ENCODE data around the gene WWOX. TPM values are rescaled to one million over a fixed set of nuclear protein-coding genes. Genes with fewer than 3 reads are reported as not detected.

The WWOX gene
- polyA plus RNA-seq, 2 of the 4 experiments (the other 2 are of a cell fraction): 16.0 to 17.2 TPM

- no peak for FAIRE-seq
- ATAC-seq: no peak
- DNase-seq (ENCODE audit: low read depth in 1 of 2, low spot score in 1 of 2): no peak
- no peaks in the 10 kb centered on the region for H3K4me1 ChIP-seq
- no peak overlapping the region for H3K4me2 ChIP-seq
- no peak overlapping the region for H3K27ac ChIP-seq
- TF ChIP-seq USF2 (IDR thresholded peaks at IDR 0.05): no peak
- H3K9me3 ChIP-seq: no peaks in the 10 kb centered on the region
- ChIA-PET POLR2A (no interaction called here), CTCF (interaction anchor here (1.6 kb wide), 1 partner anchor 15 kb away, joined by 3 read pairs; no protein-coding TSS in a partner anchor)
- H3K4me3 ChIP-seq: no peak overlapping the region
- 75% methylated on average over 13 of the region's 13 CpGs for WGBS (ENCODE audit: missing lambda C conversion rate)
These were observed 339.2 kb downstream of the WWOX start for GRCh38 chr16:78438632-78439031.

GRCh38 chr16:78439646-78440045 is 340.2 kb downstream of the WWOX start:
- TF ChIP-seq POLR2AphosphoS2 (conservative IDR thresholded peaks at IDR 0.05; ENCODE audit: low read length): no peak
- TF ChIP-seq PHF8 (IDR thresholded peaks at IDR 0.05; ENCODE audit: borderline replicate concordance, low read depth): no peak
- no peak for TF ChIP-seq ELK1 (IDR thresholded peaks at IDR 0.05; ENCODE audit: low read depth, low read length)
- no peak for TF ChIP-seq HMGXB4 (CRISPR knock-in tag; IDR thresholded peaks at IDR 0.05; ENCODE audit: borderline replicate concordance)
- no peak for TF ChIP-seq RCOR1 (IDR thresholded peaks at IDR 0.05; ENCODE audit: low read depth, low read length)
- TF ChIP-seq E2F6 (IDR thresholded peaks at IDR 0.05; ENCODE audit: borderline replicate concordance, low read depth): no peak
- TF ChIP-seq RFX5 (IDR thresholded peaks at IDR 0.05): no peak
- TF ChIP-seq HOXB13 (CRISPR knock-in tag; IDR thresholded peaks at IDR 0.05; ENCODE audit: low read depth): no peak
- no peak for TF ChIP-seq RAD21 (conservative IDR thresholded peaks at IDR 0.05 in 1 of 2, IDR thresholded peaks at IDR 0.05 in 1 of 2)
- TF ChIP-seq POLR2A (IDR thresholded peaks at IDR 0.05; ENCODE audit: low read length): no peak
- TF ChIP-seq NFE2L2 (conservative IDR thresholded peaks at IDR 0.05; ENCODE audit: low read length): no peak
- TF ChIP-seq ZFP36 (IDR thresholded peaks at IDR 0.05; ENCODE audit: borderline replicate concordance, partially characterized antibody): no peak
- TF ChIP-seq ZSCAN20 (CRISPR knock-in tag; IDR thresholded peaks at IDR 0.05): no peak
- TF ChIP-seq CHD4 (IDR thresholded peaks at IDR 0.05; ENCODE audit: borderline replicate concordance): no peak
- Histone ChIP-seq H3K27ac (no peak overlapping the region), H3K4me2 (no peak overlapping the region), H3K4me1 (no peaks in the 10 kb centered on the region), H3K9me3 (no peaks in the 10 kb centered on the region), H3K4me3 (no peak overlapping the region)
- DNase-seq (ENCODE audit: low read depth in 1 of 2, low spot score in 1 of 2) (no peak), ATAC-seq (no peak), FAIRE-seq (no peak)
- ChIA-PET POLR2A (no interaction called here), CTCF (no interaction called here)
- 84% methylated on average over 2 of the region's 2 CpGs for WGBS (ENCODE audit: missing lambda C conversion rate)

GRCh38 chr16:78441298-78441697 is 341.8 kb downstream of the WWOX start:
- CTCF ChIA-PET: no interaction called here
- FAIRE-seq (no peak), ATAC-seq (no peak), DNase-seq (ENCODE audit: low read depth in 1 of 2, low spot score in 1 of 2) (no peak)
- TF ChIP-seq MYC (IDR thresholded peaks at IDR 0.05; ENCODE audit: borderline replicate concordance, low read length): no peak
- TF ChIP-seq SMC3 (IDR thresholded peaks at IDR 0.05): no peak
- no peak for TF ChIP-seq HOXB13 (CRISPR knock-in tag; IDR thresholded peaks at IDR 0.05; ENCODE audit: low read depth)
- TF ChIP-seq ZC3H11A (IDR thresholded peaks at IDR 0.05): no peak
- TF ChIP-seq ATOH8 (CRISPR knock-in tag; IDR thresholded peaks at IDR 0.05; ENCODE audit: low read depth): no peak
- no peak for TF ChIP-seq ESRRA (IDR thresholded peaks at IDR 0.05; ENCODE audit: borderline replicate concordance, low read length)
- no peak for TF ChIP-seq EHF (CRISPR knock-in tag; IDR thresholded peaks at IDR 0.05)
- TF ChIP-seq POLR2AphosphoS2 (conservative IDR thresholded peaks at IDR 0.05; ENCODE audit: low read length): no peak
- TF ChIP-seq ZSCAN20 (CRISPR knock-in tag; IDR thresholded peaks at IDR 0.05): no peak
- TF ChIP-seq FOXS1 (CRISPR knock-in tag; IDR thresholded peaks at IDR 0.05): no peak
- no peak for TF ChIP-seq HOXA7 (CRISPR knock-in tag; IDR thresholded peaks at IDR 0.05)
- no peak for TF ChIP-seq USF2 (IDR thresholded peaks at IDR 0.05)
- TF ChIP-seq EHMT2 (IDR thresholded peaks at IDR 0.05; ENCODE audit: low read depth): no peak
- no peak for TF ChIP-seq POLR2A (IDR thresholded peaks at IDR 0.05; ENCODE audit: low read length)
- no peak for TF ChIP-seq MAFK (IDR thresholded peaks at IDR 0.05; ENCODE audit: partially characterized antibody)
- no peak for TF ChIP-seq JUN (IDR thresholded peaks at IDR 0.05)
- TF ChIP-seq EP300 (IDR thresholded peaks at IDR 0.05): no peak
- no peak for TF ChIP-seq E2F6 (IDR thresholded peaks at IDR 0.05; ENCODE audit: borderline replicate concordance, low read depth)
- H3K4me2 ChIP-seq: no peak overlapping the region
- H3K4me1 ChIP-seq: no peaks in the 10 kb centered on the region
- 79% methylated on average over 5 of the region's 5 CpGs for WGBS (ENCODE audit: missing lambda C conversion rate)
- no peak overlapping the region for H3K4me3 ChIP-seq
- no peaks in the 10 kb centered on the region for H3K9me3 ChIP-seq
- POLR2A ChIA-PET: no interaction called here
- no peak overlapping the region for H3K27ac ChIP-seq
